ENCODE results near the gene TEPSIN. TPM values are rescaled to one million over a fixed set of nuclear protein-coding genes. Genes with fewer than 3 reads are reported as not detected.

The TEPSIN gene
- total RNA-seq: 10 to 100 TPM; 47.9 to 61.7 TPM

- H3K27ac Mint-ChIP-seq: peak within 1 kb of the TSS; percentile 75 to 87
- peak; percentile 97 for DNase-seq (ENCODE audit: low spot score)
- peaks cover 25 to 40% of the 10 kb centered on the region in 2 donors for H3K4me1 Mint-ChIP-seq (ENCODE audit: low read depth in 2 of 2)
- no peaks in the 10 kb centered on the region for H3K27me3 Mint-ChIP-seq
- H3K4me3 Mint-ChIP-seq: peak within 1 kb of the TSS; percentile 87
- no peaks in the 10 kb centered on the region for H3K36me3 Mint-ChIP-seq
- H3K9me3 Mint-ChIP-seq: no peaks in the 10 kb centered on the region
- peak; percentile 98 for ATAC-seq
These were observed at the start of gene TEPSIN, which contains the start of gene NDUFAF8 for GRCh38 chr17:81238815-81239713. Gene TEPSIN (minus strand): TSS chr17:81239055. CDS start chr17:81239033, 22 bp downstream. Gene NDUFAF8 (plus strand): TSS chr17:81239318. CDS start chr17:81239364, 46 bp downstream.

GRCh38 chr17:81287741-81288430 is 49.0 kb upstream of the TEPSIN start:
- peaks cover 4% of the 10 kb centered on the region for H3K36me3 Mint-ChIP-seq
- no peaks in the 10 kb centered on the region for H3K27me3 Mint-ChIP-seq
- H3K27ac Mint-ChIP-seq: peak overlapping the region; percentile 94 to 95
- H3K4me3 Mint-ChIP-seq: no peak overlapping the region
- ATAC-seq: no peak
- no peaks in the 10 kb centered on the region for H3K9me3 Mint-ChIP-seq
- no peak for DNase-seq (ENCODE audit: low spot score)
- H3K4me1 Mint-ChIP-seq (ENCODE audit: low read depth in 2 of 2): peaks cover 12 to 41% of the 10 kb centered on the region in 2 donors

- DNase-seq (ENCODE audit: low spot score) (no peak), ATAC-seq (no peak)
- Mint-ChIP-seq H3K27me3 (no peaks in the 10 kb centered on the region), H3K9me3 (no peaks in the 10 kb centered on the region), H3K36me3 (peaks cover 4% of the 10 kb centered on the region), H3K4me3 (peak overlapping the region; percentile 20), H3K4me1 (ENCODE audit: low read depth in 2 of 2) (peaks cover 12 to 41% of the 10 kb centered on the region in 2 donors), H3K27ac (peak overlapping the region; percentile 94 to 95)
These were observed 48.3 kb upstream of the TEPSIN start for GRCh38 chr17:81287152-81287551.

- no peak for DNase-seq (ENCODE audit: low spot score)
- no peaks in the 10 kb centered on the region for H3K9me3 Mint-ChIP-seq
- no peak for ATAC-seq
- H3K4me1 Mint-ChIP-seq (ENCODE audit: low read depth in 2 of 2): peaks cover 12 to 38% of the 10 kb centered on the region in 2 donors
- H3K36me3 Mint-ChIP-seq: peaks cover 4% of the 10 kb centered on the region
- H3K27ac Mint-ChIP-seq: peak overlapping the region; percentile 94 to 95
- peak overlapping the region; percentile 90 for H3K4me3 Mint-ChIP-seq
- no peaks in the 10 kb centered on the region for H3K27me3 Mint-ChIP-seq
These were observed 47.8 kb upstream of the TEPSIN start for GRCh38 chr17:81286491-81287145.

GRCh38 chr17:81285894-81286293 is 47.0 kb upstream of the TEPSIN start:
- Mint-ChIP-seq H3K36me3 (peaks cover 4% of the 10 kb centered on the region), H3K27me3 (no peaks in the 10 kb centered on the region), H3K9me3 (no peaks in the 10 kb centered on the region), H3K27ac (peak overlapping the region; percentile 94 to 95), H3K4me3 (peak overlapping the region; percentile 90), H3K4me1 (ENCODE audit: low read depth in 2 of 2) (peaks cover 12 to 36% of the 10 kb centered on the region in 2 donors)
- ATAC-seq (peak in 1 of 2 donors; percentile 1), DNase-seq (ENCODE audit: low spot score) (no peak)

GRCh38 chr17:81285179-81285878 is 46.5 kb upstream of the TEPSIN start:
- no peaks in the 10 kb centered on the region for H3K27me3 Mint-ChIP-seq
- peak overlapping the region; percentile 90 for H3K4me3 Mint-ChIP-seq
- peak; percentile 87 for ATAC-seq
- peaks cover 4% of the 10 kb centered on the region for H3K36me3 Mint-ChIP-seq
- peak; percentile 84 for DNase-seq (ENCODE audit: low spot score)
- peaks cover 12 to 37% of the 10 kb centered on the region in 2 donors for H3K4me1 Mint-ChIP-seq (ENCODE audit: low read depth in 2 of 2)
- no peaks in the 10 kb centered on the region for H3K9me3 Mint-ChIP-seq
- H3K27ac Mint-ChIP-seq: peak overlapping the region; percentile 94 to 95

GRCh38 chr17:81282876-81283275 is 44.0 kb upstream of the TEPSIN start:
- ATAC-seq (no peak), DNase-seq (ENCODE audit: low spot score) (no peak)
- H3K36me3 Mint-ChIP-seq: no peaks in the 10 kb centered on the region
- H3K27ac Mint-ChIP-seq: no peak overlapping the region
- no peaks in the 10 kb centered on the region for H3K27me3 Mint-ChIP-seq
- H3K4me1 Mint-ChIP-seq (ENCODE audit: low read depth in 2 of 2): peaks cover 12 to 33% of the 10 kb centered on the region in 2 donors
- no peaks in the 10 kb centered on the region for H3K9me3 Mint-ChIP-seq
- H3K4me3 Mint-ChIP-seq: no peak overlapping the region

- no peak for DNase-seq (ENCODE audit: low spot score)
- no peak for ATAC-seq
- no peaks in the 10 kb centered on the region for H3K36me3 Mint-ChIP-seq
- peaks cover 12 to 30% of the 10 kb centered on the region in 2 donors for H3K4me1 Mint-ChIP-seq (ENCODE audit: low read depth in 2 of 2)
- H3K4me3 Mint-ChIP-seq: no peak overlapping the region
- no peaks in the 10 kb centered on the region for H3K27me3 Mint-ChIP-seq
- no peak overlapping the region for H3K27ac Mint-ChIP-seq
- no peaks in the 10 kb centered on the region for H3K9me3 Mint-ChIP-seq
These were observed 43.3 kb upstream of the TEPSIN start for GRCh38 chr17:81282141-81282540.

GRCh38 chr17:81280571-81280970 is 41.7 kb upstream of the TEPSIN start:
- Mint-ChIP-seq H3K36me3 (no peaks in the 10 kb centered on the region), H3K9me3 (no peaks in the 10 kb centered on the region), H3K27ac (no peak overlapping the region), H3K4me1 (ENCODE audit: low read depth in 2 of 2) (peaks cover 10 to 18% of the 10 kb centered on the region in 2 donors), H3K4me3 (no peak overlapping the region), H3K27me3 (no peaks in the 10 kb centered on the region)
- DNase-seq (ENCODE audit: low spot score) (no peak), ATAC-seq (no peak)

GRCh38 chr17:81279278-81280275 is 40.7 kb upstream of the TEPSIN start:
- no peak for ATAC-seq
- Mint-ChIP-seq H3K9me3 (no peaks in the 10 kb centered on the region), H3K36me3 (no peaks in the 10 kb centered on the region), H3K27me3 (no peaks in the 10 kb centered on the region), H3K27ac (no peak overlapping the region), H3K4me3 (no peak overlapping the region), H3K4me1 (ENCODE audit: low read depth in 2 of 2) (peaks cover 0 to 10% of the 10 kb centered on the region in 2 donors)
- no peak for DNase-seq (ENCODE audit: low spot score)

- peaks cover 0 to 7% of the 10 kb centered on the region in 2 donors for H3K4me1 Mint-ChIP-seq (ENCODE audit: low read depth in 2 of 2)
- no peak overlapping the region for H3K4me3 Mint-ChIP-seq
- H3K36me3 Mint-ChIP-seq: no peaks in the 10 kb centered on the region
- ATAC-seq (no peak), DNase-seq (ENCODE audit: low spot score) (no peak)
- H3K9me3 Mint-ChIP-seq: no peaks in the 10 kb centered on the region
- no peak overlapping the region for H3K27ac Mint-ChIP-seq
- no peaks in the 10 kb centered on the region for H3K27me3 Mint-ChIP-seq
These were observed 40.0 kb upstream of the TEPSIN start for GRCh38 chr17:81278831-81279230.

- DNase-seq (ENCODE audit: low spot score) (no peak), ATAC-seq (no peak)
- Mint-ChIP-seq H3K36me3 (no peaks in the 10 kb centered on the region), H3K27ac (no peak overlapping the region), H3K4me1 (ENCODE audit: low read depth in 2 of 2) (peaks cover 0 to 7% of the 10 kb centered on the region in 2 donors), H3K4me3 (no peak overlapping the region), H3K9me3 (no peaks in the 10 kb centered on the region), H3K27me3 (no peaks in the 10 kb centered on the region)
These were observed 39.3 kb upstream of the TEPSIN start for GRCh38 chr17:81277946-81278693.

All from natural killer cell treated with Interleukin-12 subunit alpha and Interleukin-12 subunit beta and Interleukin-15 and Interleukin-18, amount 100 ng/mL, for 72 hours (primary cell).